Measurements from ENCODE around the gene PRKN. TPM values are rescaled to one million over a fixed set of nuclear protein-coding genes. Genes with fewer than 3 reads are reported as not detected.

The PRKN gene
- polyA plus RNA-seq, 1 experiment = 0.71 TPM

DNA sequence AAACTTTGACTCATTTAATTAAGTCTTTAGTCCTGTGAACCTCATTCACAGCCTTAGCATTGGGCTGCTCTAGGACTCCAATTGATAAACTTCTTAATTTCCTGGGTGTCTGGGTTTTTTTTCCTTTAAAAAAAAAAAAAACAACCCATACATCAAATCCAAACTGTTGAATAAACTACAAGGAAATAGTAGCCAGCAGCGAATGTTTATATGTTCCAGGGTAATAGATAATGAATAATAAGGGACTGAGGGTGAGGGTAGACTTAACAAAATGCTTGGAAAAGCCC lies 890.2 kb downstream of the PRKN start:
- ChIA-PET CTCF (no interaction called here), POLR2A (no interaction called here)
- H3K27me3 ChIP-seq (ENCODE audit: control insufficient read depth, insufficient read depth, low read length) = no peaks in the 10 kb centered on the region

DNA sequence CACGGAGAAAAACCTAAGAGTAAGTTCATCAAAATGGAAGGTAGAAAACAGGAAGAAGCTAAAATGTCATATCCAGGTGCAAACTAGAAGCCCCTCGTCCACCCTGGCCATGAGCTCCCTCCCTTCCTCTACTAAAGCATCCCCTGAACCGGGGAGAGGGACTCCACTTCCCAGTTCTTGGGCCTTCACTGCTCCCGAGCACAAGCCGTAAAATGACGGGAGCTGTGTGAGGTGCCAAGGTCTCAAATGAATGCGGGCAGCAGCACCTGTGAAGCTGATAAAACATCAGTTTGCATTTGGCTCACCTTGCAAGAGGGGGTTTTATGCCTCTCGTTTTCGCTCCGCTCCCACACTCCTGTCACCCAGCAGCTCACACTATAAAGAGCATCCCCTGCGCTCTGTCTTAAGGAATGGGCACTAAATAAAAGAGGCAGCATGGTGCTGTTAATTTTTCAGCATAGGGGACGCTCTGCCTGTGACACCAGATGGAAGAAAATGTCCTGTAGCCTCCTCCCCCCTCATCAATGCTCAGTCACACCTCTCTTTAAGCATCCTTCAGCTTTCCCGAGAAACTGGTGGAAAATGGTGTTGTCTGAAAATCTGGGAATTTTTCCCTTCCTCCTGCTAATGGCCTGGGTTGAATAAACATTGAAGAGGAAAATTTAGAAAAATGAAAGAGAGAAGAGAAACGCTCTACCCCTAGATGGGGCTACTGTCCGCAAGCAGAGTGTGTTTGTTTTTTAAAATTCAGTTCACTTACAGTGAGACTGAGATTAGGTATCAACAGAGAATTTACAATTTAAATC lies 890.7 kb downstream of the PRKN start:
- no peak for DNase-seq (ENCODE audit: low read depth)
- H3K27me3 ChIP-seq (ENCODE audit: control insufficient read depth, insufficient read depth, low read length) = no peaks in the 10 kb centered on the region
- TF ChIP-seq, protein P1, sequence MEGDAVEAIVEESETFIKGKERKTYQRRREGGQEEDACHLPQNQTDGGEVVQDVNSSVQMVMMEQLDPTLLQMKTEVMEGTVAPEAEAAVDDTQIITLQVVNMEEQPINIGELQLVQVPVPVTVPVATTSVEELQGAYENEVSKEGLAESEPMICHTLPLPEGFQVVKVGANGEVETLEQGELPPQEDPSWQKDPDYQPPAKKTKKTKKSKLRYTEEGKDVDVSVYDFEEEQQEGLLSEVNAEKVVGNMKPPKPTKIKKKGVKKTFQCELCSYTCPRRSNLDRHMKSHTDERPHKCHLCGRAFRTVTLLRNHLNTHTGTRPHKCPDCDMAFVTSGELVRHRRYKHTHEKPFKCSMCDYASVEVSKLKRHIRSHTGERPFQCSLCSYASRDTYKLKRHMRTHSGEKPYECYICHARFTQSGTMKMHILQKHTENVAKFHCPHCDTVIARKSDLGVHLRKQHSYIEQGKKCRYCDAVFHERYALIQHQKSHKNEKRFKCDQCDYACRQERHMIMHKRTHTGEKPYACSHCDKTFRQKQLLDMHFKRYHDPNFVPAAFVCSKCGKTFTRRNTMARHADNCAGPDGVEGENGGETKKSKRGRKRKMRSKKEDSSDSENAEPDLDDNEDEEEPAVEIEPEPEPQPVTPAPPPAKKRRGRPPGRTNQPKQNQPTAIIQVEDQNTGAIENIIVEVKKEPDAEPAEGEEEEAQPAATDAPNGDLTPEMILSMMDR (IDR thresholded peaks at IDR 0.05; ENCODE audit: insufficient read depth, low read depth, low read length) = no peak
- no peaks in the 10 kb centered on the region for H3K36me3 ChIP-seq (ENCODE audit: control insufficient read depth, insufficient read depth, low read length)
- ChIA-PET CTCF (no interaction called here), POLR2A (no interaction called here)
- no peak overlapping the region for H3K4me3 ChIP-seq (ENCODE audit: low read depth, low read length)

More for the DNA sequence above, 890.2 kb downstream of the PRKN start:
- H3K4me3 ChIP-seq (ENCODE audit: low read depth, low read length) = no peak overlapping the region
- H3K36me3 ChIP-seq (ENCODE audit: control insufficient read depth, insufficient read depth, low read length) = no peaks in the 10 kb centered on the region
- TF ChIP-seq, protein P1 (IDR thresholded peaks at IDR 0.05; ENCODE audit: insufficient read depth, low read depth, low read length) = no peak
- DNase-seq (ENCODE audit: low read depth) = no peak

DNA sequence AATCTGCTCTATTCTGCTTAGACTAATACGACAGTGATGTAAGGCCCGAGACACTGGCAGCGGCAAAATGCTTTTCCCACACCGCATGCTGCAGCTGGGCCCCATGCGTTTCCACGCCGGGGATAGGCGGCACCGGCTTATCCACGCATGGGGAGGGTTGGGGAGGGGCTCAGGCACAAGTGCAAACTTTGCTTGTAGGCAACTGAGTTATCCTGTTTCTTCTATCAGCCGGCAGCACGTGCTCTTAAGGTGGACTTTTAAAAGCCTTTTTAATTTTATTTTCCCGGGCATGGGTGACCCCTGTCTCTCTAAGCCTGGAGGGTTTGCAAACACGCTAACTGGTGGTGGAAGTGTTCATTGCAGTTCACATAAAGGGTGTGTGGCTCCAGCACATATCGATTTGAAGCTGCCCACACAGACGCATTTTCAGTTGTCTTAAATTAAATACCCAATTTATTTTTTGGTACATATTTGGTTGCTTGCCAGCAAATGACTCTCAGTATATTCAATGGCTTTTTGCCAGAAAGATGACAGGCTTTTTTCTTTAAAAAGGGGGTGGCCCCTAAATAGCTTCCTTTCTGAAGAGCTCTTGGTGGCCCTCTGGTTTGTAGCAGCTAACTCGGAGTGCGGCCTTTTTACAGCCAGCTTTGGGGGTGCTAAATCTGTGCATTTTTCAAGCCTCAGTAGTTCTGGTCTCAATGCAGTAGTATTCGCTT lies 891.9 kb downstream of the PRKN start:
- TF ChIP-seq, protein P1 (IDR thresholded peaks at IDR 0.05; ENCODE audit: insufficient read depth, low read depth, low read length) = no peak
- H3K27me3 ChIP-seq (ENCODE audit: control insufficient read depth, insufficient read depth, low read length) = no peaks in the 10 kb centered on the region
- no peak overlapping the region for H3K4me3 ChIP-seq (ENCODE audit: low read depth, low read length)
- CTCF ChIA-PET = no interaction called here
- no peak for DNase-seq (ENCODE audit: low read depth)
- no peaks in the 10 kb centered on the region for H3K36me3 ChIP-seq (ENCODE audit: control insufficient read depth, insufficient read depth, low read length)
- POLR2A ChIA-PET = no interaction called here

DNA sequence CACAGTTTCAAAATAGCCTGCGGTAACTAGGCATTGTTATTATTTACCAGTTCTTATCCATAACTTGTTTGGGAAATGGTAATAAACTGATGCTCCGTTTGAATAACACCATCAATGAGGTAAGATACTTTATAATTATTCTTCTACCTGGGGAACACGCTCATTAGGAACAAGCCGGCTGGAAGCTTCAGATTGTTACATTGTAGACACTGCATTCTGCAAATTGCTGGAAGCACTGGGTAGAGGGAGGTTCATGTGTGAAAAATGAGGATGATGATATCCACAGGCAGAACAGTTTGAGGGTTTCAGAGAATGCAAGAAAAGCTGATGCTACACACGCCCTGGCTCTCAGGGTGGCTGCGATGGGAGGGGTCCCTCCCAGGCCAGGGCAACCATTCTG lies 893.1 kb downstream of the PRKN start:
- TF ChIP-seq, protein P1 (IDR thresholded peaks at IDR 0.05; ENCODE audit: insufficient read depth, low read depth, low read length) = no peak
- H3K36me3 ChIP-seq (ENCODE audit: control insufficient read depth, insufficient read depth, low read length) = no peaks in the 10 kb centered on the region
- H3K27me3 ChIP-seq (ENCODE audit: control insufficient read depth, insufficient read depth, low read length) = no peaks in the 10 kb centered on the region
- DNase-seq (ENCODE audit: low read depth) = no peak
- CTCF ChIA-PET = no interaction called here
- no peak overlapping the region for H3K4me3 ChIP-seq (ENCODE audit: low read depth, low read length)
- POLR2A ChIA-PET = no interaction called here

DNA sequence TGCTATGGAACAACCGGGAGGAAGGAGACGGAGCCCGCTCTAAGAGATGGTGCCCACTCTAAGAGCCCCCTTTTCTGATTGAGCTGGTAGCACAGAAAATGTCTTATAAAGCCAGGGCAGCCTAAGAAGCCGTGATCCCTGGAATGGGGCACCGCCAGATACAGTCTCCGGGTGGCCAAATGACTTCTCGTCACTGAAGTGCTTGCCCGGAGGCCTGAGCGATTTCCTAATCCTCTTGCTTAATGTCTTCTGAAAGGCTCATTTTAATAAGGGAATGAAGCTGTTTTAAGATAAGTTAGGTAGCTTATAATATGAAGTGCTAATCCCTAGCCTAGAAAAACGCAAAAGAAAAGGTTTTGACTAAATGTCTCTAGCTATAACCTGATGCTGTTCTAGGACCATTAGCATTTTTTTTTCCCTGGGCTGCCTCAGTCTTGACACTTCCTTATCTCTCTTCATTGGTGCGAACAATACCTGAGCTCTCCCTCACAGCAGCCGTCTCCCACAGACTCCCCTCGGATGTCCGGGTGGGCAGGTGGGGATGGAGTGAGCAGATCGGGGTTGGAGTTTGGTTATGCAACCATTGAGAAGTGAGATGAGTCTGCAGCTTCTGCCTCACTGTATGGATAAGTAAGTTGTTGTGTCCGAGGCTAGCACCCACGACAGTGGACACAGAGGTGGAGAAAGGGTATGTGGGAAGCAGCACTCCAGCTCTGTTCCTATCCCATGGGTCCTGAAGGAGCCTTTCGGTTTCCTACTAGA lies 894.3 kb downstream of the PRKN start:
- POLR2A ChIA-PET = no interaction called here
- TF ChIP-seq, protein P1 (IDR thresholded peaks at IDR 0.05; ENCODE audit: insufficient read depth, low read depth, low read length) = no peak
- CTCF ChIA-PET = no interaction called here
- Histone ChIP-seq H3K27me3 (ENCODE audit: control insufficient read depth, insufficient read depth, low read length) (no peaks in the 10 kb centered on the region), H3K4me3 (ENCODE audit: low read depth, low read length) (no peak overlapping the region), H3K36me3 (ENCODE audit: control insufficient read depth, insufficient read depth, low read length) (no peaks in the 10 kb centered on the region)
- no peak for DNase-seq (ENCODE audit: low read depth)
